Measurements from ENCODE around the gene ECHS1.

ECHS1 gene

GRCh38 chr10:133365461-133366129, 7.6 kb downstream of the ECHS1 start:
- no peak for TF ChIP-seq CTCF (IDR thresholded peaks at IDR 0.05; ENCODE audit: extremely low read depth, missing control alignments)
- no peak for DNase-seq (ENCODE audit: low spot score)

GRCh38 chr10:133364645-133365431, 8.3 kb downstream of the ECHS1 start:
- no peak for TF ChIP-seq CTCF (IDR thresholded peaks at IDR 0.05; ENCODE audit: extremely low read depth, missing control alignments)
- DNase-seq (ENCODE audit: low spot score): no peak

- no peak for TF ChIP-seq CTCF (IDR thresholded peaks at IDR 0.05; ENCODE audit: extremely low read depth, missing control alignments)
- DNase-seq (ENCODE audit: low spot score): no peak
These were observed 10.3 kb downstream of the ECHS1 start for GRCh38 chr10:133362846-133363245.

- no peak for TF ChIP-seq CTCF (IDR thresholded peaks at IDR 0.05; ENCODE audit: extremely low read depth, missing control alignments)
- DNase-seq (ENCODE audit: low spot score): no peak
These were observed 11.2 kb downstream of the ECHS1 start for GRCh38 chr10:133361773-133362441.

- DNase-seq (ENCODE audit: low spot score): no peak
- TF ChIP-seq CTCF (IDR thresholded peaks at IDR 0.05; ENCODE audit: extremely low read depth, missing control alignments): no peak
These were observed 11.9 kb downstream of the ECHS1 start for GRCh38 chr10:133361227-133361626.

GRCh38 chr10:133359972-133360610, 13.1 kb downstream of the ECHS1 start:
- no peak for DNase-seq (ENCODE audit: low spot score)
- no peak for TF ChIP-seq CTCF (IDR thresholded peaks at IDR 0.05; ENCODE audit: extremely low read depth, missing control alignments)
